GM20431 (cell line): ENCODE measurements around the gene CDC23.
"Not testable (repeated sequence)": the region's sequence is repeated elsewhere in the genome, so short reads cannot be mapped to it uniquely, and the experiment has no call there.

ENCODE experiments used
- in situ Hi-C: fragments of 300-500 bp; cut with MseI, MboI; formaldehyde crosslinking; loops from one replicate; pipeline ENCODE4 v1.15.0; 2020; ENCODE audit warnings: low sequenced_read_pairs; ENCODE audit not compliant: unreplicated experiment

CDC23 gene

DNA sequence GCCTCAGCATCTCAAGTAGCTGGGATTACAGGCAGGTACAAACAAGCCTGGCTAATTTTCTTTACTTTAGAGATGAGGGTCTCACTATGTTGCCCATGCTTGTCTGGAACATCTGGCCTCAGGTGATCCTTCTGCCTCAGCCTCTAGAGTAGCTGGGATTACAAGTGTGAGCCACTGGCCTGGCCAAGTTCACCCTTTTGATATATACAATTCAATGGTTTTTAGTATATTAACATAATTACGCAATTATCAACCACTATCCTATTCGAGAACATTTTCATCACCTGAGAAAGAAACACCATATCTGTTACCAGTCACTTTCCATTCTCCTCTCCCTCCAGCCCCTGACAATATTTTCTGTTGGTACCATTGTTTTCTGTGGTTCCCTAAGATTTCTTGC, 3.7 kb upstream of the CDC23 start:
- in situ Hi-C loops, result no loop called here

DNA sequence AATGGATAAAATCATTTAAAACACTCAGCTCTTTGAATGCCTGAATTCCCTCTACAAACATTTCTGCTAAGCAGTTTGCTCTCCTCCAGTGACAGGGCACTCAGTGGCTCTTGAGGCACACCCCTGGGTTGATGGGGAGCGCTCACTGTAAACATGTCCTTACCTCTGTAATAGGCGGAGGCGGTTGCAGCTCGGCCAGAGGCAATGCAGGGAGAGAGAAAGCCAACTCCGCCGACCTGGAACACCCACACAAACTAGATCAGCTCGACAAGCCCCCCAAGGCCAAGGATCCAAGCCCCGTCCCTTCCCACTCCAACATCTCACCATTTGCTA, 329 bp downstream of the CDC23 start:
- in situ Hi-C loops, result no loop called here

DNA sequence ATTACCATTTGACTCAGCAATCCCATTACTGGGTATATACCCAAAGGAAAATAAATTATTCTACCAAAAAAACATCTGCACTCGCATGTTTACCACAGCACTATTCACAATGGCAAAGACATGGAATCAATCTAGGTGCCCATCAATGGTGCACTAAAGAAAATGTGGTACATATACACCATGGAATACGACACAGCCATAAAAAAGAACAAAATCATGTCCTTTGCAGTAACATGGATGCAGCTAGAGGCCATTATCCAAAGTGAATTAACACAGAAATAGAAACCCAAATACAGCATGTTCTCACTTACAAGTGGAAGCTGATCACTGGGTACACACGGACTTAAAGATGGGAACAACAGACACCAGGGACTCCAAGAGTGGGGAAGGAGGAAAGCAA, 2.1 kb downstream of the CDC23 start:
- in situ Hi-C loops, result no loop called here

DNA sequence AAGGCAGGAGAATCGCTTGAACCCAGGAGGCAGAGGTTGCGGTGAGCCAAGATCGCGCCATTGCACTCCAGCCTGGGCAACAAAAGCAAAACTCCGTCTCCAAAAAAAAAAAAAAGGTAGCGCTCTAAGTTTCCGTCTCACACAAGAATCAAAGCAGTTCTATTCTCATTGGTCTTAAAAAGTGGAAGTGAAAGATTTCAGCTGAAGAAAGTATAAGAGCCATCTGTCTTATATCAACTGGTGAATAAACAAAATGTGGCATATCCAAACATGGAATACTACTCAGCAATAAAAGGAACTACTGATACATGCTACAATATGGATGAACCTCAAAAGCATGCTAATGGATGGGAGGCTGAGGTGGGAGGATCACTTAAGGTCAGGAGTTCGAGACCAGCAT, 19.3 kb downstream of the CDC23 start:
- in situ Hi-C loops, result not testable (repeated sequence)

DNA sequence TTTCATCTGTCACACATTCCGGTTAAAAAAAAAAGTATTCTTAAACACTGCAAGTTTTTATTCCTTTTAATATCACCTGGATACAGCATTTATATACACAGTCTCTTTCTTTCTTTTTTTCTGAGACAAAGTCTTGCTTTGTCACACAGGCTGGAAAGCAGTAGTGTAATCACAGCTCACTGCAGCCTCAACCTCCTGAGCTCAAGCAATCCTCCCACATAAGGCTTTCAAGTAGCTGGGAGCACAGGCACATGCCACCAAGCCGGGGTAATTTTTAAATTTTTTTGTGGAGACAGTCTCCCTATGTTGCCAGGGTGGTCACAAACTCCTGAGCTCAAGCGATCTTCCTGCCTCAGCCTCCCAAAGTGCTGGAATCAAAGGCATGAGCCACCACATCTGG, 20.3 kb downstream of the CDC23 start:
- in situ Hi-C loops, result no loop called here

DNA sequence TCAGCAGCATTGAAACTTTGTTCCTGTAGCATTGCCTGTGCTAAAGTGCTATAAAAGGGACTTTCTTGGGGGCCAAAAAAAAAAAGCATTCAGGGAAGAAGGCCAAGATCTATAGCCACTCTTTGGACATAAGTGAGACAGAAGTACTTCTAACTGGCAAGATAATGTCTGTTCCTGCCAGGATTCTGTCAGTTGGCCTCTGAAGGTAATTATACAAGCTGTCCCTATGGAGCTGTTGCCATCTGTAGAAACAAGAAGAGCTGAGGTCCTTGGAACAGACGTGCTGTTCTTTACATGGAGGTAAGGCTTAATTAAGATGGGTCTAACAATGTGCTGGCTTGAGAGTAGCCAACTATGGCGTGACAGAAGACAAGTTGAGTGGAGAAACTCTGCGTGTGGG, 24.5 kb downstream of the CDC23 start:
- in situ Hi-C loops, result no loop called here

DNA sequence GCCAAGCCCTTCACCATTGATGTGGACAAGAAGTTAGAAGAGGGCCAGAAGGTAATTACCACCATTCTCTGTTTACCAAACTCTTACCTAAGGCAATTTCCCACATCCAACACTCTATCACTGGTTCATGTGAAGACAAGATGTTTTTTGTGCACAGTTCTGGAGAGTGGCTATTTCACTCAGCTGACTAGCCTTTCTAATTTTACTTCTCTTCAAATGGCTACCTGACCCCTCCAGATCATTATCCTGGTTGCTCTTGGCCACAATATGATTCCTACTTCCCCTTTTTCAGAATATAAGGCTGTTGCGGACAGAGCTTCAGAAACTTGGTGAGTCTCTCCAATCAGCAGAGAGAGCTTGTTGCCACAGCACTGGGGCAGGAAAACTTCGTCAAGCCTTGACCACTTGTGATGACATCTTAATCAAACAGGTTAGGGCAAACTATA, 27.1 kb downstream of the CDC23 start:
- in situ Hi-C loops, result no loop called here

DNA sequence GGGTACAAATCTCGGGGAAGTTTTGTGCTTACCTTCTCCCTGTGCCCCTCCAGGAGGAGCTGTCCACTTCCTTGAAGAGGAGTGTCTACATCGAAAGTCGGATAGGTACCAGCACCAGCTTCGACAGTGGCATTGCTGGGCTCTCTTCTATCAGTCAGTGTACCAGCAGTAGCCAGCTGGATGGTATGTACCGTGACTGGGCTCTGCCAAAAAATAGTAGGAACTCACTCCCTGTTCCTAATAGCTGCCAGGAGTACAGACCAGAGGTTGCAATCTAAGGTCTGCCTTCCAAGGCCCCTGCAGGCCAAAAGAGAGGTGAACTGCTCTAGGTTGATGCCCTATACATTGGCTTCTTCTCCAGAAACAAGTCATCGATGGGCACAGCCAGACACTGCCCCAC, 30.3 kb downstream of the CDC23 start:
- in situ Hi-C loops, result no loop called here

DNA sequence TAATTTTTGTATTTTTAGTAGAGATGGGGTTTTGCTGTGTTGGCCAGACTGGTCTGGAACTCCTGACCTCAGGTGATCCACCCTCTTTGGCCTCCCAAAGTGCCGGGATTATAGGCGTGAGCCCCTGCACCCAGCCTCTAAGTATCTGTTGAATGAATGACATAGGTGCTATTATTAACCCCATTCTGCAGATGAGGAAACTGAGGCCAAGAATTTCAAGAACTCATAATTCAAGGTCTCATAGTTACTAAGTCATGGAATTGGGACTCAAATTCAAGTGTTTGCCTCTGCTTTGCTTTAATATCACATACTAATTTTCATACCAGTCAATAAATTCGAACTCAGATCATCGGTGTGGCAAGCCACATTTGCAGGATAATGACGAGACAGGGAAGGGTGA, 32.3 kb downstream of the CDC23 start:
- in situ Hi-C loops, result no loop called here

DNA sequence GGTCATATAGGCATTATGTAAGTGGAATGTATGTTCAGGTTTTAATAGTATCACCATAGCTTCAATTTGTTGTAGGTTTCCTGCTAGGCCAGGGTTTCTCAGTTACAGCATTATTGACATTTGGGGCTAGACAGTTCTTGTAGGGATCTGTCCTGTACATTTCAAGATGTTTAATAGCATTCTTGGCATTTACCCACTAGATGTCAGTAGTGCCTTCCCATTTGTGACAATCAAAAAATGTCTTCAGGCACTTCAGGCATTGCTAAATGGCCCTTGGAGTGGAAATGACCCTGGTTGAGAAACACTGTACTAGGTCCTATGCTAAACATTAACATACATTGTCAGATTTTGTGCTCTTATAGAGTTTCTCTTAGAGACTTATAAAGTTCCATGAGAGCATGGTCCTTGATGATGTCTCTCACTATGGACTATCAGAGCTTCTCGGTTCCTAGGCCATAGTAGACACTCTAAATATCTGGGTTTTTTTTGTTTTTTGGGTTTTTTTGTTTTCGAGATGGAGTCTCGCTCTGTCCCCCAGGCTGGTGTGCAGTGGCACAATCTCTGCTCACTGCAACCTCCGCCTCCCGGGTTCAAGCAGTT, 32.8 kb downstream of the CDC23 start:
- in situ Hi-C loops, result no loop called here

DNA sequence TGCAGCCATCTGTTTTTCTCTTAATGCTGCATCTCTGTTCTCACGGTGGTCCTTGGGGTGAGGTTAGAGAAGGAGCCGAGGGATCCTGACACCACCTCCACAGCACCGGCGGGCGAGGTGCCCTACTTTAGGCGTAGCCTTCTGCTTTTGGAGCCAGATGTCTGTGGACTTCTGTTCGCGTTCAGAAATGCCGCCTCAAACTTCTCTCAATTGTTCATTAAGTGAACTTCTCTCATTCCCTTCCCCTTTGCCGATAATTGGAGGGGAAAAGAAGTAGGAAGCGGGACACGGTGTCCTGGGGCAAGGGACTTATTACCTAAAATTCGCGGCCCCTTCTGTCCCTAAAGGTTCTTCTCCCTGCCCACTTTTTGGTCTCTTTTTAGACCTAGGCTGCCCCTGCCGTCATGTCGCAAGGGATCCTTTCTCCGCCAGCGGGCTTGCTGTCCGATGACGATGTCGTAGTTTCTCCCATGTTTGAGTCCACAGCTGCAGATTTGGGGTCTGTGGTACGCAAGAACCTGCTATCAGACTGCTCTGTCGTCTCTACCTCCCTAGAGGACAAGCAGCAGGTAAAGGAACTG, 33.8 kb downstream of the CDC23 start:
- in situ Hi-C loops, result no loop called here

DNA sequence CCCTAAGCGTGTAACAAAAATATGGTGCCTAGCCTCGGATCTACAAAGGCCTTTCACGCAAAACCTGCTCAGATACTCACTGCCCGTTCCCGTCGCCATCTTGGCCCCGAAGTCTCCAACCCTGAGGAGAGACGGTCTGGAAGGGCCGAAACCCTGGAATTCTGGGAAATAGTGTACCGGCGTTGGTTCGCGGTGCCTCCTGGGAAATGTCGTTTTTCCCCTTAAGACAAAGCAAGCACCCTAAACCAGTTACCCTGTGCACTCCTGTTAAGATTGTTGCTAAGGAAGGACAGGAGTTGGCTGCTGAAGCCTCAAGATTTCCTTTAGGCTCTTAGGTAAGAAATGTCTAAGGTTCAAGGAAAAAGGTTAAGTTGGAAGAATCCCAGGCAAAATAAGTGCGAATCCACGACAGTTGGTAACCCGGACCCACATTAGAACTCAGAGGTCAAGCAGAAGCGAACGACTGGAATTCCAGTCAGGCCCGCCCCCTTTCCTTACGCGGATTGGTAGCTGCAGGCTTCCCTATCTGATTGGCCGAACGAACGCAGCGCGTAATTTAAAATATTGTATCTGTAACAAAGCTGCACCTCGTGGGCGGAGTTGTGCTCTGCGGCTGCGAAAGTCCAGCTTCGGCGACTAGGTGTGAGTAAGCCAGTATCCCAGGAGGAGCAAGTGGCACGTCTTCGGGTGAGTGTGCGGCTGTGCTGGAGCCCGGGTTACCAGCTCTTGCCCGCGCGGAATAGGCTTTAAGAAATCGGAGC, 34.4 kb downstream of the CDC23 start, which contains the start of the genes BRD8 and KIF20A:
Gene BRD8, minus strand, starts transcription at position 115 of the 761 bp plus-strand sequence. Its CDS starts 16 bp downstream, at position 99.
Gene KIF20A, plus strand, starts transcription at position 597 of the 761 bp plus-strand sequence. CDS start 569 bp downstream, outside the sequence.
- in situ Hi-C loops, result no loop called here

DNA sequence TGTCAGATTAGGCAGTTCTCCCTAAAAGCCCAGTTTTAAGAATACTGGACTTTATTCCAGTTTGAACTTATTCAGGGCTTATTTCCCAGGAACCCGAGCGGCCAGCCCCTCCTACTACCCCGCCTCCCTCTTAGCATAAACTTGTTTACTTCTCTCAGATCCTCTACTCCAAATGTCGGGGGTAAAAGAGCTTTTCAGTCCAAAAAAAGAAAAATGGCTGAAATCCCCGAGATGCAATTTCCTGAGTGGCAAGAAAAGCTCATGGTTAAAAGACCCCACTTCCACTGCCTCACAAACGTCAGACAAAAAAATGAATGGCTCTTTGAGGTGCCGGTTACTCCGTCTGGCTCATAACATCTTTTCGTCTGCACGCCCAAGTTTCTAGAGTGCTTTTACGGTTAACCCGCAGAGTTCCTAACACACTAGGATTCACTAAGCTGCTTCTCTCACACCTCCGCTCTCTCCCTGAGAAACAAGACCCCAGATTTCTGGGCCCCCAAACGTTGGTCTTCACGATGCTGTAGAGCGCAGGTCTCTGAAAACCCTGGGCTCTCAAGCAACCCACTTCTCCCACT, 35.1 kb downstream of the CDC23 start:
- in situ Hi-C loops, result no loop called here

DNA sequence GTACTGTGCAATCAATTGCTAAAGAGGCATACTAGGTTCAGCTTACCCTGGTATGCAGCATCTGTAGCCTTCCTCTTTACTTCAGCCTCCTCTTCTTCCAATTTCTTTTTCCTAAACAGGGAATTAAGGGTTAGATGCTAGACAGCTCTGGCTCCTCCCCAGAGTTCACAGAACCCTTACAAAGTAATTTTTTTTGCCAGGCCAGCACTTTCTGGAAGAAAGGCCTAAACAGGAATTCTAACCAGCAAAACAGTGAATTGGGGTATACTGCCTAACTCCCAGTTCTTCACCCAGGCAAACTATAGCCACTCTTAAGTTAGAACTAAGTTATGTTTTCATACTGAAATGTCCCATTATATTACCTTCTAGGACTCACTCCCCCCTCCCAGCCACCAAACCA, 42.8 kb downstream of the CDC23 start:
- in situ Hi-C loops, result no loop called here

DNA sequence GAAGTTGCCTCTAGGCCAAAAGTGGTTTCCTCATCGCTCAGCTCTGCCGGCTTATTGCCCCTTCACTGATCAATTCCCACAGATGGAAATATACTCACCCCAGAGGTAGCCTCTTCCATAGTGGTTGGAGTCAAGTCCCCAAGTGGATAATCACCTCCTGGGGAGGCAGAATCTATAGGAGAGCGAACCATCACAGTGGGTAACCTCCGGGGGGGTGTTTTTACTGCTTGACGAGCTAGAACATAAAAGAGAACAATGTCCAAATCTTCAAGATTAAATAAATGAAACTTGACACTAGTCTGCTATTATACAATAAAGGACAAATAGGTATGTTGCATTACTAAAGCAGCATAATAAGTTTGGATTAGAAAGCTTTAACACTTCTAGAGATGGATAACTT, 44.0 kb downstream of the CDC23 start:
- in situ Hi-C loops, result no loop called here

DNA sequence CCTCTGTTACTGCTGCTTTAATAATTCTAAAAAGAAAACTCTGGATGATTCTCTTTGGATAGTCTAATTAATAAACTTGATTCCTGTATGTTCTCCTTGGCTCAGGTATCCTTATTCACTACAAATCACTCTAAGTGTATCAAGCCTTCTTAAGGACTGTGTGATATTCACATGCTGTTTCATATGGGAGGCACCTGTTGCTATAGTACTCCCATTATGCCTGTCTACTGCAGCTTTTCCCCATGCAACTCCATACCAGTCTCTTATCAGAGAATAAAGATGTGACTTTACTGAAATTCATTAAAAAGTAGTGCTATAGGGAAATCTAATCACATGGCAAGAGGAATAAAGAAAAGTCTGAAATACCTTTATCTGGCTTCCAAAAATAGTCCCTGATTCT, 49.4 kb downstream of the CDC23 start:
- in situ Hi-C loops, result no loop called here

DNA sequence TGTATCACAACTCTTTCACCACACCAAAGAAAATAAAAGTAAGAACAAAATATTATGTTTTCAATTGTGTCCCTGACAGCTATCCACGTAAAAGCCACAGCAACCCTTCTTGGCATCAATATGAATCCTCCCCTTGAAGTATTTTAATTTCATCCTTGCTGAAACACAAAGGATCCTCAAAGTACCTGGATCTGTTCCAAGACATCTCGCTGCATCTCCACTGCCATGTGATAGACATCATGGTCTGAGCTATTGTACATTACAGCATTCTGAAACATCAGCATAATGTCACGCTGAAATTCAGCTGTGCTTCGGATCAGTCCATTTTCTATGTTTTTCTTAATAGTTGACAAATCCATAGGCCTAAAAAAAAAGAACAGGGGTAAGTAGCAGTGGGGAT, 52.4 kb downstream of the CDC23 start:
- in situ Hi-C loops, result no loop called here

DNA sequence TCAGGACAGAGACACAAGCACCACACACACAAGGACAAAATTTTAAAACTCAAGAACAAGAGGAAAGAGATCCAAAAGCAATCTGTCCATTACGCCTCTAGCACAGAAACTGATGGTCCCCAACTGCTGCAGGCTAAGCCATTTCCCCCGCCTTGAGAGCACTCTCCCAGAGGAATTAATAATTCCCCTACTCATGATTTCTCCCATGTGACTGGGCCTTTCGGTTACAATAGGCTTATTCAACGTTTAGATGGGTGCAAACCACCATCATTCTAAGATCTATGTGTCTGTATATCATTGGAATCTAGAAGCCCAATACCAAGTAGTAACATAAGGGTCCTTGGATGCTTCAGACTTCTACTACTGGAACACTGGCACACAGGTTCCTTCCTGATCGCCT, 53.5 kb downstream of the CDC23 start:
- in situ Hi-C loops, result no loop called here

DNA sequence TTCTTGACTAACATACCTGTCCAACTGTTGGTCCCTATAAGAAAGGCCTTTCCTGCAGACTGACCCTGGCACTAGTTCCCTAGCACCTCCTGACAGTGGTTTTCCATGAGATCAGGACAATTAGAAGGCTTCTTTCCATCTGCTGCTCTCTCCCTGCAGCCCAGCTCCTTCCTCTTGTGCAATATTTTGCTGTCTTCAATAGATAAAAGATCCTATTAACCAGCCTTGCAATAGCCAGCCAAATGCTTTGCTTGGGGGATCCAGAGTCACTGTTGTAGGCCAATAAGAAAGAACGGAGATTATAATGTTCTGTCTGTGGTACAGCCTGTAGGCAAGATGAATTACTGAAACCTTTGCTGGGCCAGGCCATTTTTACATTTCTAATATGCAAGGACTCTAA, 55.5 kb downstream of the CDC23 start:
- in situ Hi-C loops, result no loop called here

DNA sequence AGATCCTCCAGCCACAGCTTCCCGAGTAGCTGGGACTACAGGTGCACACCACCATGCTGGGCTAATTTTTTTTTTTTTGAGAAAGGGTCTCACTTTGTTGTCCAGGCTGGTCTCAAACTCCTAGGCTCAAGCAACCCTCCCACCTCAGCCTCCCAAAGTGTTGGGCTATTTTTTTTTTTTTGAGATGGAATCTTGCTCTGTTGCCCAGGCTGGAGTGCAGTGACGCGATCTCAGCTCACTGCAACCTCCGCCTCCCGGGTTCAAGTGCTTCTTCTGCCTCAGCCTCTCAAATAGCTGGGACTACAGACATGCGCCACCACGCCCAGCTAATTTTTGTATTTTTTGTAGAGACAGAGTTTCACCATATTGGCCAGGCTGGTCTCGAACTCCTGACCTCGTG, 57.1 kb downstream of the CDC23 start:
- in situ Hi-C loops, result not testable (repeated sequence)

DNA sequence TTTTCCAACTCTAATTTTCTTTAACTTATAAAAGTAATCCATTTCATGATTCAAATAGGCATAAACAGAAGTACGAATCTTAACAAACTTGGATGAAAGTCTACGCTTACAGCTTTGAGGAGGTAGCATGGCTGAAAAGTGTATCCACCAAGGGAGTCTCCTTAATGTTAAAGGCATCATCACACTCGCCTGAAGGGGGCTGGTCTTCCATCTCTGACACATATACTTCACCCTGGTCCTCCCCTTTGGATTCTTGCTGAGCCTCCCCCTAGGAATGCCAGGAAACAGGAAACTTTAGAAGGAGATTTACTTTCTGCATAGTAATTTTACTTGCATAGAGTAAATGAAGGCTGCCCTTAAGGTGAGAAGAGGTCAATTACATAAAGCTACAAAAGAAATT, 63.6 kb downstream of the CDC23 start:
- in situ Hi-C loops, result no loop called here
